H1 (cell line): Measurements from ENCODE around the gene DCBLD2. TPM values are rescaled to one million over a fixed set of nuclear protein-coding genes. Genes with fewer than 3 reads are reported as not detected.
"Not testable (repeated sequence)": the region's sequence is repeated elsewhere in the genome, so short reads cannot be mapped to it uniquely, and the experiment has no call there.

ENCODE experiments used
- CTCF ChIA-PET: fragments of 300-600 bp; sonication (Branson Sonifier 250); formaldehyde crosslinking; loops from one replicate; lab custom pipeline; 2021; ENCODE audit not compliant: partially characterized antibody; lab: Charles Lee
- POLR2A ChIA-PET: fragments of 300-600 bp; sonication (Branson Sonifier 250); formaldehyde crosslinking; loops from one replicate; lab custom pipeline; 2021; ENCODE audit warnings: inconsistent platforms; ENCODE audit not compliant: partially characterized antibody; lab: Charles Lee
- DNase-seq, 2 experiments: peaks; one replicate each; pipeline versions ENCODE4 v3.0.0 to v3.0.0-alpha.2; 2010 to 2022; ENCODE audit warnings: low spot score in 2 of 2, low read depth in 1 of 2, mixed read lengths in 1 of 2
- FAIRE-seq: peaks from 2 replicates; lab custom pipeline; 2011; peaks lifted over from hg19 to GRCh38; lab: Jason Lieb, UNC
- H2AFZ ChIP-seq: 2 replicates; pipeline ENCODE4 v1.8.1; 2012; ENCODE audit warnings: low read length, inconsistent platforms
- H2AK5ac ChIP-seq: 2 replicates; pipeline ENCODE4 v1.6.1; 2013; ENCODE audit warnings: low read depth, low read length
- H2BK120ac ChIP-seq: replicated peaks from 2 replicates; pipeline ENCODE3; 2013; ENCODE audit warnings: low read depth, low read length, inconsistent platforms
- H2BK12ac ChIP-seq: 2 replicates; pipeline ENCODE4 v1.6.1; 2013; ENCODE audit warnings: low read depth, low read length
- H2BK15ac ChIP-seq: 2 replicates; pipeline ENCODE4 v1.6.1; 2013; ENCODE audit warnings: low read length
- H2BK20ac ChIP-seq: 2 replicates; pipeline ENCODE4 v1.6.1; 2013; ENCODE audit warnings: low read length
- H2BK5ac ChIP-seq: 2 replicates; pipeline ENCODE4 v1.6.1; 2013; ENCODE audit warnings: low read depth, low read length
- H3K14ac ChIP-seq: 2 replicates; pipeline ENCODE4 v1.6.1; 2013; ENCODE audit warnings: inconsistent platforms; ENCODE audit not compliant: insufficient read length
- H3K18ac ChIP-seq: 2 replicates; pipeline ENCODE4 v1.6.1; 2013; ENCODE audit warnings: low read length; ENCODE audit errors: extremely low read depth
- H3K23ac ChIP-seq: 2 replicates; pipeline ENCODE4 v1.6.1; 2013; ENCODE audit warnings: inconsistent platforms; ENCODE audit not compliant: insufficient read length
- H3K23me2 ChIP-seq: 2 replicates; pipeline ENCODE4 v1.6.1; 2013; ENCODE audit warnings: low read depth, low read length
- H3K27ac ChIP-seq: 2 replicates; pipeline ENCODE4 v1.6.1; 2011; ENCODE audit warnings: low read depth, low read length, inconsistent platforms
- H3K27me3 ChIP-seq, 4 experiments: replicated peaks in 1 of 4; 1 replicate in 1 of 4; 2 replicates in 3 of 4; pipeline versions ENCODE4 v1.6.1 to v1.8.1; 2011 to 2013; ENCODE audit warnings: low read length in 3 of 4, mild to moderate bottlenecking in 3 of 4, inconsistent platforms in 2 of 4, mixed read lengths in 2 of 4, moderate library complexity in 1 of 4; ENCODE audit not compliant: control insufficient read depth in 3 of 4, insufficient read depth in 3 of 4; ENCODE audit errors: extremely low read depth in 1 of 4
- H3K36me3 ChIP-seq, 4 experiments: 2 replicates each; pipeline versions ENCODE4 v1.6.1 to v1.8.1; 2011 to 2013; ENCODE audit warnings: mild to moderate bottlenecking in 4 of 4, low read length in 3 of 4, moderate library complexity in 2 of 4, control low read depth in 1 of 4, inconsistent platforms in 1 of 4; ENCODE audit not compliant: insufficient read depth in 4 of 4, control insufficient read depth in 2 of 4
- H3K4ac ChIP-seq: replicated peaks from 2 replicates; pipeline ENCODE3; 2013; ENCODE audit warnings: low read length, low read depth, mixed read lengths, inconsistent platforms; ENCODE audit not compliant: insufficient read length
- H3K4me1 ChIP-seq, 4 experiments: replicated peaks in 1 of 4; 1 replicate in 1 of 4; 2 replicates in 3 of 4; pipeline versions ENCODE4 v1.6.1 to v1.8.1; 2011 to 2013; ENCODE audit warnings: low read length in 3 of 4, inconsistent platforms in 2 of 4, mixed read lengths in 1 of 4; ENCODE audit not compliant: insufficient read depth in 4 of 4, control insufficient read depth in 3 of 4
- H3K4me2 ChIP-seq, 2 experiments: 2 replicates each; pipeline versions ENCODE4 v1.6.1 to v1.8.1; 2011 to 2013; ENCODE audit warnings: low read depth in 2 of 2, low read length in 2 of 2, control low read depth in 1 of 2, inconsistent platforms in 1 of 2, mild to moderate bottlenecking in 1 of 2; ENCODE audit not compliant: insufficient read depth in 1 of 2
- H3K4me3 ChIP-seq, 4 experiments: fragments of 200-600, 300-600 bp in 1 of 4; sonication (generic), shearing (Covaris generic), sonication (Bioruptor Twin) in 1 of 4; 2 replicates each; pipeline versions ENCODE4 v1.5.1 to v1.8.1; 2011 to 2016; ENCODE audit warnings: low read length in 4 of 4, low read depth in 3 of 4, control low read depth in 2 of 4, inconsistent platforms in 2 of 4, mild to moderate bottlenecking in 2 of 4, mixed read lengths in 1 of 4, moderate library complexity in 1 of 4; ENCODE audit not compliant: insufficient read depth in 2 of 4; ENCODE audit errors: extremely low read depth in 1 of 4
- H3K56ac ChIP-seq: replicated peaks from 2 replicates; pipeline ENCODE3; 2013; ENCODE audit warnings: low read depth, mild to moderate bottlenecking, mixed read lengths, low read length, inconsistent platforms; ENCODE audit not compliant: insufficient read length
- H3K79me1 ChIP-seq: 2 replicates; pipeline ENCODE4 v1.6.1; 2013; ENCODE audit warnings: low read depth, low read length, control low read depth
- H3K79me2 ChIP-seq, 2 experiments: 2 replicates each; pipeline versions ENCODE4 v1.6.1 to v1.8.1; 2012 to 2013; ENCODE audit warnings: low read length in 2 of 2, mild to moderate bottlenecking in 2 of 2, inconsistent platforms in 1 of 2; ENCODE audit not compliant: insufficient read depth in 2 of 2, control insufficient read depth in 1 of 2
- H3K9ac ChIP-seq, 4 experiments: replicated peaks in 1 of 4; 1 replicate in 1 of 4; 2 replicates in 3 of 4; pipeline versions ENCODE4 v1.6.1 to v1.8.1; 2011 to 2013; ENCODE audit warnings: low read depth in 3 of 4, low read length in 3 of 4, control low read depth in 2 of 4, mild to moderate bottlenecking in 2 of 4, moderate library complexity in 2 of 4, inconsistent platforms in 1 of 4; ENCODE audit errors: extremely low read depth in 1 of 4
- H3K9me3 ChIP-seq, 2 experiments: 2 replicates each; pipeline versions ENCODE4 v1.6.1 to v1.8.1; 2012 to 2013; ENCODE audit warnings: mild to moderate bottlenecking in 2 of 2, moderate library complexity in 2 of 2, control low read depth in 1 of 2, inconsistent platforms in 1 of 2, low read depth in 1 of 2, low read length in 1 of 2, mixed read lengths in 1 of 2; ENCODE audit not compliant: insufficient read depth in 2 of 2
- H4K20me1 ChIP-seq, 2 experiments: replicated peaks in 1 of 2; 2 replicates each; pipeline versions ENCODE3 to v1.8.1; 2011 to 2013; ENCODE audit warnings: inconsistent platforms in 2 of 2, low read length in 2 of 2, mild to moderate bottlenecking in 1 of 2; ENCODE audit not compliant: insufficient read depth in 2 of 2, control insufficient read depth in 1 of 2
- H4K5ac ChIP-seq: 2 replicates; pipeline ENCODE4 v1.6.1; 2013; ENCODE audit warnings: low read length, low read depth, mixed read lengths, inconsistent platforms; ENCODE audit not compliant: insufficient read length
- H4K8ac ChIP-seq: 2 replicates; pipeline ENCODE4 v1.8.0; 2013; ENCODE audit warnings: mild to moderate bottlenecking, moderate library complexity, low read length, inconsistent platforms; ENCODE audit not compliant: insufficient read depth; ENCODE audit errors: extremely low read depth
- H4K91ac ChIP-seq: replicated peaks from 2 replicates; pipeline ENCODE3; 2013; ENCODE audit warnings: low read length, mixed read lengths, inconsistent platforms; ENCODE audit not compliant: insufficient read length
- RAD21 ChIP-seq, 2 experiments: IDR thresholded peaks in 1 of 2; conservative IDR thresholded peaks in 1 of 2; 2 replicates each; pipeline ENCODE4 v1.6.1; 2011; ENCODE audit warnings: low read depth in 2 of 2, low read length in 2 of 2, improper control_type of control experiment in 1 of 2, inconsistent platforms in 1 of 2, mild to moderate bottlenecking in 1 of 2, moderate library complexity in 1 of 2
- SP1 ChIP-seq: IDR thresholded peaks from 2 replicates; pipeline ENCODE4 v1.6.1; 2011; ENCODE audit warnings: low read depth, low read length
- WGBS, 2 experiments: shearing (Covaris generic) in 1 of 2; methylation state at CpG; one replicate each; pipeline versions ENCODE4 v1.1.6 to v1.1.7; 2013 to 2015; ENCODE audit warnings: low lambda C conversion rate in 2 of 2, mixed read lengths in 2 of 2, inconsistent platforms in 1 of 2, low coverage in 1 of 2, missing lambda C conversion rate in 1 of 2; ENCODE audit not compliant: insufficient replicate concordance in 2 of 2, insufficient coverage in 1 of 2, insufficient read length in 1 of 2; ENCODE audit errors: extremely low coverage in 1 of 2, missing lambda C conversion rate in 1 of 2; 5-methylcytosine and 5-hydroxymethylcytosine counted together
- polyA plus RNA-seq, 7 experiments: library from polyadenylated mRNA; depleted of rRNA in 3 of 7; stranded (reverse) in 5 of 7; unstranded in 2 of 7; fragments of >200 nt in 5 of 7; fragments of 200-250 nt in 2 of 7; gene quantifications; 1 replicate in 5 of 7; 2 replicates in 1 of 7; 4 replicates in 1 of 7; pipeline versions ENCODE4 v1.2.1 to v1.2.3, GENCODE V29; 2011 to 2013; ENCODE audit warnings: missing spikeins in 2 of 7, mixed read lengths in 2 of 7
- total RNA-seq: library from RNA; stranded (reverse); fragmentation: NEBNext Ultra II Directional; extraction: Animal tissue kit (Norgen Biotek cat#: 25700); gene quantifications from 2 replicates; pipeline ENCODE4 v1.2.1, GENCODE V29; 2021

The DCBLD2 gene
- total and polyA plus RNA-seq, 2 of the 8 experiments (the other 6 are each of a cell fraction or from before 2014, with no cell fraction given): 19.6 to 63.8 TPM

- no peak for TF ChIP-seq RAD21 (IDR thresholded peaks at IDR 0.05 in 1 of 2, conservative IDR thresholded peaks at IDR 0.05 in 1 of 2; ENCODE audit: low read depth in 2 of 2, low read length in 2 of 2)
- TF ChIP-seq SP1: no peak
Measured at GRCh38 chr3:98869391-98869790, 32.1 kb downstream of the DCBLD2 start (continued).

GRCh38 chr3:98857971-98858370 lies 43.5 kb downstream of the DCBLD2 start:
- H3K79me1 ChIP-seq, H4K20me1 ChIP-seq, POLR2A ChIA-PET, H3K4me1 ChIP-seq, H4K8ac ChIP-seq, H3K4me2 ChIP-seq, H3K9ac ChIP-seq, H2AK5ac ChIP-seq, FAIRE-seq, H4K5ac ChIP-seq, H3K4ac ChIP-seq, H2BK120ac ChIP-seq, H3K14ac ChIP-seq, H3K56ac ChIP-seq, H2AFZ ChIP-seq, H3K27me3 ChIP-seq, H2BK20ac ChIP-seq, H2BK5ac ChIP-seq, H3K23ac ChIP-seq, DNase-seq, H4K91ac ChIP-seq, H2BK12ac ChIP-seq, H3K4me3 ChIP-seq, H3K18ac ChIP-seq, H3K27ac ChIP-seq, H2BK15ac ChIP-seq, CTCF ChIA-PET, H3K23me2 ChIP-seq: not testable (repeated sequence)
- WGBS, 2 experiments: 91% methylated on average over 8 of the region's 21 CpGs; no CpG with 5 or more reads in 1 of the 2 experiments
- H3K79me2 ChIP-seq: peaks cover 2 to 18% of the 10 kb centered on the region in 2 experiments; a peak in 2 of 4 replicates
- peaks cover 0 to 16% (median 3%) of the 10 kb centered on the region in 4 experiments; a peak in 3 of 8 replicates for H3K36me3 ChIP-seq
- peaks cover 0 to 15% of the 10 kb centered on the region in 2 experiments; a peak in 1 of 4 replicates for H3K9me3 ChIP-seq
